HG02588 (cell line): ENCODE measurements around the gene PARD3B.

ENCODE experiments used
- ATAC-seq: cut with Tn5 transposase; IDR thresholded peaks from one replicate; pipeline ENCODE4 v1.9.1; 2021; ENCODE audit warnings: mild to moderate bottlenecking, moderate library complexity; ENCODE audit not compliant: unreplicated experiment

Gene PARD3B

GRCh38 chr2:205527801-205528200, 982.5 kb downstream of the PARD3B start:
- ATAC-seq, result no peak

DNA sequence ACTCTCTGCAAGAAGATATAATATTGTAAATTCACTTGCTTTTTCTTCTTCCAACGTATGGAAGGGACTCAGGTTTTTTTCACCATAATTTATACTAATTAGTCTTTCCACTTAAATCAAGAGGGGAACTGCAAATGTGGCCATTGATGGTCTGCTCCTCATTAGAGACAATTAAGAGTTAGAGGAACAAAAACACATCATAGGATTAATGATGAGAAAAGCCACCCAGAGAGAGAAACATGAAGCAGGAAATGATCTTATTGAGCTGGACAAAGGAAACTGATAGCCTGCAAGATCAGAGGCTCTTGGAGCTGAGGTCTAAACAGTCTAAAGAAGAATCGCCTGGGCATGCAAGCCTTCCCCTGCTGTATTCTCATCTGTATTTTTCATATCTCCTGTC, 985.8 kb downstream of the PARD3B start:
- no peak for ATAC-seq

GRCh38 chr2:205531489-205532148, 986.3 kb downstream of the PARD3B start:
- no peak for ATAC-seq

DNA sequence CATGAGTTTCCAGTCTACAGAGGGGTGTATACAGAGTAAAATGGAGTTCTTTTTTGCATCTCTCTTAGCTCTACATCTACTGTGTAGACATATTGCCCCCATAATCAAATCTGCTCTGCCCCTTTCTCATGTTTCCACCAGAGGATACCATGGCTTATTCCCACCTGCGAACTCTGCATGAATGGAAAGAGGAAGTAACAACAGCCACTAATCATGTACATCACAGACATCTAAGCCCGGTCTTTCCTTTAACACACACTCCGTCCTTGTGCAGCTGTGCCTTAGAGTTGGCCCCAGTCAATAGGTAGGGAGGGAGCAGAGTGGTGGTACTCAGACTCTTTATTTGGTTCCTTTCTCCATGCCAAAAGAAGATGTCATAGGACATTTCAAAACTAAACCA, 989.7 kb downstream of the PARD3B start:
- ATAC-seq, result no peak

GRCh38 chr2:205539603-205540002, 994.3 kb downstream of the PARD3B start:
- no peak for ATAC-seq

DNA sequence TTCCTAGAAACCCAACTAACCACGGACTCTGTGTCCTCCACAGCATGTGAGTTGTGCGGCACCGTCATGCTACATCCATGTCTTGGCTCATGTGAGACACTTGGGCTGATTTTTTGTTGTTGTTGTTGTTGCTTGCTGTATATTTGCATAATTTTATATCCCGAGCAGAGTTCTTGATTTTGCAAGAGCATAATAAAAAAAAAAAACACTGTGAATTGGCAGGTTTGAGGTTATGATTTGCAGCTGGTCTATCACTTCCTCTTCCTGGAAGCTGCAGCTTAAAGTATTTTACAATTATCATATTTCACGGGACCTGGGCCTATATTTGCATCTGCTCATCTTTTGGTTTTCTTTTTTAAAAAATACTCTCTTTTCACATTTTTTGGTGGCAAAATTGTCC, 994.8 kb downstream of the PARD3B start:
- ATAC-seq, result no peak

GRCh38 chr2:205543262-205543843, 998.1 kb downstream of the PARD3B start:
- no peak for ATAC-seq

DNA sequence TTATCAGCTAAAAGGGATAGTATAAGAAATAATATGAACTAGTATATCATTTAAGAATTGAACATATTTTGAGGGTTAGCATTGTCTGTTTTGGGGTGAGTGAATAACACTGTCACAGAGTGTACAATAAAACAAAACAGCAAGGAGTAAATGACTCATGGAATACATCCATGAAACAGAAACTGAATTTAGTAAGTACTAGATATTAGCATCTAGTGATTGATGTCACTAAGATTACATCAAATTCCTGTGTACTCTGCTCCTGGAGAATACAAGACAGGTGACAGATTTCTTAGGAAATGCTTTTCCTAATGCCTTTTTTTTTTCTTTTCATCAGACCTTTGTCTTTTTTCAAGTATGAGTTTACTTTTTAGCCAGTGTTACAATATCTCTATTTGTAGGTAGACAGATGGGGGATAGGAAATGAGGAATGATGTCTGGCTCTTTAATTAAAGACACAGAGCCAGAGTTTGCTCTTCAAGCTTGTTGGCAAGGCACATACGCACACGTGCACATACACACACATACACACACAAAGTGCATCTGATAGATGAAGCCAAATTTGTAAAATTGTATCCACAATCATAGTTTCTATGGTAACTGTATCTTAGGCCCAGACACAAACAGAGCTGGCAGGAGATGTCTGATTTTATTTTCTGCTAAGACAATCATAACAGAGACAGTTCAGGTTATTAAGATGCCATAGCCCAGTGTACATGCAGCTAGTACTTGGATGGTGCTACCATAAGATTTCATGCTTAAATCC, 998.8 kb downstream of the PARD3B start:
- no peak for ATAC-seq

GRCh38 chr2:205545971-205546816, 1000.9 kb downstream of the PARD3B start:
- ATAC-seq, result no peak

DNA sequence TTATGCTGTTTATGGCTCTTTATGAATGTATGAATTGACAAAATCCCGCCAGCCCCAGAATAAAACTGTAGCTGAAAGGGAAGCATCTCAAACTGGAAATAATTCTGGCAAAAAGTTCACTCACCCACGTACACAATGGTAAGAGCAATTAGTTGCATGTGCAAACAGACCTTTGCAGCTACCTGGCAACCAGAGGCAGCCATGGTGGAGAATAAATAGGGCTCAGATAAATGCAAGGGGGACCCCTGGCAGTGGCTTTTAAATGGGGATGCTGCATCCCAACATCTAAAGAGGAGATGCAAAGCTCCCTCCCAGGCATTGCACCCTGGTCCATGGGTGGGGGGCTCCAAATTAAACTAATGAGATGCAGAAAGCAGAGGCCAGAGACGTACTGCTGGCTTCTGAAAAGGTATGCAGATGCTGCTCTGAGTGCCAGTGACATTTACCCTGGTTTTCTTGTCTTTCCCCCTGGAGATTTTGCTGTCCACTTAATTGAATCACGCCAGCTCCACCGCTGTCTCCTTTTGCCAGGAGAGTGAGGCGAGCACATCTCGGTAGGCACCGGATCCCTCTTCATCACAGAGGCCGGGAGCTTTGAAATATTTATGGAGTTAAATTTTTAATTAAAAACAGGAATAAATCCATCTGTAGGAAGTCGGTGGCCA, 1010.4 kb downstream of the PARD3B start:
- ATAC-seq, result no peak

DNA sequence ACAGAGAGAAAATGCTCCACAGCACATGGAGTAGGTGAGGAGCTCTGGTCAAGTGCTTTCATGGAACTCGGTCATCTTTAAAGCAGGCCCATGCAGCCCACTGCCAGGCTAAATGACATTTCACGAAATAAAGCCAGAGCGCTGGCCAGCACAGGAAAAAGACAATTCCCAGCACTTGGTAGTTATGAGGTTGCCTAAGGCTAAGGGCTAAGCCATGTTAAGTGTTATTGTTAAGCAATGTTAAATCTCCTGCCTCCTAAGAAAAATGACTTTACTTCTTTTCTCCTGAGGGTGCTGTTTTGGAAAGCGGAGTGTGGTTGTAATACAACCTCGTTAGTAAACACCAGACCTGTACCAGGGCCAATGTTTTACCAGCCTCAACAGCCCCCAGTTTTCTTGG, 1011.1 kb downstream of the PARD3B start:
- ATAC-seq, result no peak

- no peak for ATAC-seq
These were observed 1011.7 kb downstream of the PARD3B start for GRCh38 chr2:205556841-205557539.

DNA sequence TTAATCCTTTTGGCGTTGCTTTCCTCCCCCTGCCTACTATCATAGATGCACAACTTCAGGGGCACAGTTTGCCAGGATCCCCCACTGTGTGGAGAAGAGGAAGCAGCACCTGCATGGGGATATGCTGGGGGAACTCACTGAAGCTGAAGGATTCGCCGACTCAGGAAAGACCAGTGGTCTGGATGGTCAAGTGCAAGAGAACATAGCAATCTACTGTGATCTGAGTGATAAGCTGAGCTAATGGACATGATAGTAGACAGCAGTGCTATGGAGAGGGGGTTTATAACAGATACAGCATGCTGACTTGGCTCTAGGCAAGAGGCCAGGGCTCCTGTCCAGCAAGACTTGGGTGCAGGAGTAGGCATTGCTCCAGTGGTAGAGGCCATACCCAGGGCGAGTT, 1012.6 kb downstream of the PARD3B start:
- no peak for ATAC-seq

DNA sequence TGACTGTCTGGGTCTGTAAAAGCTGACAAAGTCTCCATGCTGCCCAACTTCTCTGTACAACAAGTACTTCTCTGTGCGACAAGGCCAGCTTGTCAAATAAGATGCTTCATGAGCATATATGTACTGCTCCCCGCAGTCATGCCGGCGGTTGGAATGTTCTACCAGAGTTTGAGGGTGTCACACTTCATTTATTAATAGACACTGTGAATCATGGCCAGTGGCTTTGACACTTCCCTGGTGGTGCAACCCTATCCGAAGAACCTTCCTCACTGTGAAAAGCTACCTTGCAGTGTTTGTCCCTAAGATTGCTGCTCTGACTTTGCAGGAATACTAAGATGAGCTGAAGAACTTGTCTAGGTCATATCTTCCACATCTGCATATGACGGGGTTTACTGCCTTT, 1016.2 kb downstream of the PARD3B start:
- no peak for ATAC-seq

DNA sequence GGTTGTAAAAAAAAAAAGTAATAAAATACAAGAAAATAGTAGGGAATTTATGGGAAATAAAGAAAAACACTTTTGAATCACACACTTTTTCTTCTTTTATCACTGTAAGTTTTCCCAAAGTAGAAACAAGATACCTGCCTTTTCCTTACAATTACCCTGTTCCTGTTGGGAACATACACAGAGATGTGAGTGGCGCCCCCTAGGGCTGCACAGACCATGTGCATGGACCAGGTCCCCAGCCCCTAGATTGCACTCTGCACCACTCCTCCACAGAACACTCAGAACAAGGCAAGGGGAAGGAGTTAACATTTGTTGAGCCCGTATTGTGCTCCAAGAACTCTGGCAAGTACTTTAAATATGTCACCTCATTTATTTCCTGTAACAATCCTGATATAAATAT, 1018.4 kb downstream of the PARD3B start:
- ATAC-seq, result no peak

DNA sequence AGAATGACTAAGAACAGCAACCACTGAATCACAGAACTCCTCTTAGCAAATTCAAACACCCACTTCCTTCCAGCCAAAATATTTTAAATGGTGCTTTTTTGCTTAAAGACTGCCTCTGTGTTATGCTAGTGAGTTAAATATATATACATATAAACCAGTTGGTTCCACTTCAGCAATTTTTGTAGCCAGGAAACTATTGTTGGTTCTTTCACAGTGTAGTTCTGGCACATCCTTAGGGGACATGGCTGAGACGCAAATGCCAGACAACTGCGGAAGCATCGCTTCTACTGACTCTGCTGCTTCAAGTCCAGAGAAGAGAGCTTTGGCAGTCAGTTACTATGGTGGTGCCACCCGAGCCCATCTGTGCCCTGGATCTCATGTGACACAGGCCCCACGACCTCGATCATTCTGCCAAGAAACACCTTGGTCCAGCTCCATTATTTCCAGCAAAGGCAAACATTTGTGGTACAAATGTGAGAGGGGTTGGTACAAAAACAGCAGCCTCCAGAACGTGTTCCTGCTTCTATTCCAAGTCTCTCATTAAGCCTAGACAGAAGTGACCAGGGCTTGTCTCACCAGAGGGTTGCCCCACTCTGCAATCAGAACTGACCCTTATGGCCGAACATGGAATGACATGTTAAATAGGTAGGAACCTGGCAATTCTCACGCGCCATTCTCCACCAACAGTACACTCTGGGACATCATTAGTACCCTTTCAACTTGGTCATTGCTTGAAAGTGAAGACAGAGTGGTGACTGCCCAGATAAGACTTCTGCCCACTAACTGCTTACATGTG, 1019.3 kb downstream of the PARD3B start:
- no peak for ATAC-seq

DNA sequence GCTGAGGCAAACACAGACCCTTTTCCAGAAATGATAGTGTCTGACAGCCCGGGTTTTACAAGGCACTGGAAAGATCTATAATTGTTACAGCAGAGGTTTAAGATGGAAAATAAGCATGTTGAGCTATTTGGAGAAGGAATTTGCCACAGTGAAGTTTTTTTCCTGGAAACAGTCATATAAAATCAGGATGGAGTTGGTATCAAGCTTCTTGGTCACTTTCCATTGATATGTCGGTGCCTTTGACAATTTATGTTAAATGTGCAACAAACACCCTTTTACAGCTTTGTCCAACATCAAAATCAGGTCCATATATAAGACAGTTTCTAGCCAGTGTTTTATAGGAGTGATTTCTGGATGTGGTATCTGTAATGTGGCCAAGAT, 1019.9 kb downstream of the PARD3B start:
- ATAC-seq, result no peak

DNA sequence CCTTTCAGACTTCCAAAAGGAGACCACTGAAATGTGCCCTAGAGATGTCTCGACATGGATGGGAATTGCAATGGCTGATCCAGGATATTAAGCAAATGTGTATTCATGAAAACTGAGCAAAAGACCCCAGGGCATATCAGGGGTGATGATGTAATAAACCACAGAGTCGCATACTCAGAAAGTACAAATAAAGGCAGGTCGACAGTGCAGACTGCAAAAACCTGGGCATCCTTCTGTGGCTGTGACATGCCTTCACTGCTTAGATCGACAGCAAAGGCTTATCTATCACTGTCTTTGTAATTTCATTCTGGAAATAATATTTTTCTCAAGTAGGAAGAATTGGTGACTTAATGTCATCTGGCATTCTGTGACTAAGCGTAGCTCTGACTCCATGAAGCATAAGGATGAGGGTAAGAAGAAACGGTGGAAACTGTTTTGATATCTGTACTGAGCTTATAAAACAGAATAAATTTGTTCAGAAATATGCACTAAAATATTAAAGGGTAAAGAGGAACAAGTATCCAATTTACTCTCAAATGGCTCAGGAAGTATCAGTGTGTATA, 1021.4 kb downstream of the PARD3B start:
- ATAC-seq, result no peak

DNA sequence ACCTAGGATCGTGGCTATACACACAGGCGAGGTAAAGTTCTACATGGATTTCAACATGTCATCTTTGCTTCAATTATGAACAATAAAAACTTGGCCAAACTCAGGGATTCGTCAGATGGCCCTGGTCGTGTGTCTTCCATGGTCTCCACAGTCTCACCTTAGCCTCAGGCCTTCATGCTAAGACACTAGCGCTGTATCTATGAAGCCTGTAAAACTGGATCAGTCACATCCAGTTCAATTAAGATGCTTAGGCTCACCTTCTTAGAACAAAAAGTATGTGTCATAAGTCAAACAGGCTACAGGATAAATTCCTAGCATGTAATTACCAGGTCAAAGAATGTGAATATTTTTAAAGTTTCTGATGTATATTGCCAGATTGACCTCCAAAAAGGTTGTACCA, 1023.3 kb downstream of the PARD3B start:
- ATAC-seq, result no peak
